IPS-18c (cell line): ENCODE results near the gene DKK3.

Experiments used
- H3K4me3 ChIP-seq: 2 replicates; pipeline ENCODE4 v1.7.0; 2013; ENCODE audit warnings: low read depth, mild to moderate bottlenecking, low read length, moderate library complexity; ENCODE audit not compliant: insufficient read depth
- H3K9me3 ChIP-seq: one replicate; pipeline ENCODE4 v1.6.1; 2013; ENCODE audit warnings: mild to moderate bottlenecking, low read length, moderate library complexity; ENCODE audit not compliant: control insufficient read depth, insufficient read depth

Gene DKK3

GRCh38 chr11:11966826-11967668 is 41.4 kb downstream of the DKK3 start:
- H3K4me3 ChIP-seq = no peak overlapping the region
- H3K9me3 ChIP-seq = no peaks in the 10 kb centered on the region

GRCh38 chr11:11966354-11966741 is 42.1 kb downstream of the DKK3 start:
- Histone ChIP-seq H3K9me3 (no peaks in the 10 kb centered on the region), H3K4me3 (no peak overlapping the region)

GRCh38 chr11:11965656-11966353 is 42.6 kb downstream of the DKK3 start:
- no peak overlapping the region for H3K4me3 ChIP-seq
- H3K9me3 ChIP-seq = no peaks in the 10 kb centered on the region

GRCh38 chr11:11965192-11965591 is 43.2 kb downstream of the DKK3 start:
- no peak overlapping the region for H3K4me3 ChIP-seq
- no peaks in the 10 kb centered on the region for H3K9me3 ChIP-seq

GRCh38 chr11:11964774-11965150 is 43.7 kb downstream of the DKK3 start:
- Histone ChIP-seq H3K4me3 (no peak overlapping the region), H3K9me3 (no peaks in the 10 kb centered on the region)

- Histone ChIP-seq H3K9me3 (no peaks in the 10 kb centered on the region), H3K4me3 (no peak overlapping the region)
Measured at GRCh38 chr11:11963842-11964773, 44.3 kb downstream of the DKK3 start.

GRCh38 chr11:11963067-11963466 is 45.4 kb downstream of the DKK3 start:
- Histone ChIP-seq H3K9me3 (no peaks in the 10 kb centered on the region), H3K4me3 (no peak overlapping the region)

GRCh38 chr11:11961399-11962028 is 46.9 kb downstream of the DKK3 start:
- Histone ChIP-seq H3K9me3 (no peaks in the 10 kb centered on the region), H3K4me3 (no peak overlapping the region)

- Histone ChIP-seq H3K9me3 (no peaks in the 10 kb centered on the region), H3K4me3 (no peak overlapping the region)
Measured at GRCh38 chr11:11960687-11961086, 47.7 kb downstream of the DKK3 start.

- no peak overlapping the region for H3K4me3 ChIP-seq
- H3K9me3 ChIP-seq = no peaks in the 10 kb centered on the region
Measured at GRCh38 chr11:11959601-11960000, 48.8 kb downstream of the DKK3 start.

GRCh38 chr11:11958403-11959231 is 49.8 kb downstream of the DKK3 start:
- H3K4me3 ChIP-seq = no peak overlapping the region
- no peaks in the 10 kb centered on the region for H3K9me3 ChIP-seq

- Histone ChIP-seq H3K4me3 (no peak overlapping the region), H3K9me3 (no peaks in the 10 kb centered on the region)
Measured at GRCh38 chr11:11956006-11956405, 52.4 kb downstream of the DKK3 start.

- H3K9me3 ChIP-seq = no peaks in the 10 kb centered on the region
Measured at GRCh38 chr11:11952036-11952435, 56.4 kb downstream of the DKK3 start.

GRCh38 chr11:11949482-11949881 is 58.9 kb downstream of the DKK3 start:
- H3K4me3 ChIP-seq = no peak overlapping the region
- H3K9me3 ChIP-seq = no peaks in the 10 kb centered on the region

More at GRCh38 chr11:11952036-11952435, 56.4 kb downstream of the DKK3 start:
- H3K4me3 ChIP-seq = no peak overlapping the region

GRCh38 chr11:11948242-11948947 is 60.0 kb downstream of the DKK3 start:
- Histone ChIP-seq H3K9me3 (no peaks in the 10 kb centered on the region), H3K4me3 (no peak overlapping the region)

GRCh38 chr11:11947825-11948224 is 60.6 kb downstream of the DKK3 start:
- Histone ChIP-seq H3K9me3 (no peaks in the 10 kb centered on the region), H3K4me3 (no peak overlapping the region)
